Gastrocnemius medialis (tissue), 4 donors: ENCODE data around the gene CLSTN2.

Experiments used
- POLR2A ChIP-seq, 2 donors: fragments of 450-650 bp; IDR thresholded peaks; one replicate each; pipeline ENCODE4 v1.6.1; 2017; ENCODE audit warnings: antibody characterized with exemption in 2 of 2, mild to moderate bottlenecking in 2 of 2, moderate library complexity in 2 of 2
- TF ChIP-seq, protein P1 (sequence below), 5 experiments: fragments of 450-650 bp in 3 of 5; fragments of 200-600 bp in 2 of 5; sonication (generic) in 2 of 5; IDR thresholded peaks in 4 of 5; conservative IDR thresholded peaks in 1 of 5; 1 replicate in 4 of 5; 2 replicates in 1 of 5; pipeline ENCODE4 v1.5.1; 2016 to 2019; ENCODE audit warnings: antibody characterized with exemption in 5 of 5, mild to moderate bottlenecking in 3 of 5, moderate library complexity in 3 of 5

DNA sequence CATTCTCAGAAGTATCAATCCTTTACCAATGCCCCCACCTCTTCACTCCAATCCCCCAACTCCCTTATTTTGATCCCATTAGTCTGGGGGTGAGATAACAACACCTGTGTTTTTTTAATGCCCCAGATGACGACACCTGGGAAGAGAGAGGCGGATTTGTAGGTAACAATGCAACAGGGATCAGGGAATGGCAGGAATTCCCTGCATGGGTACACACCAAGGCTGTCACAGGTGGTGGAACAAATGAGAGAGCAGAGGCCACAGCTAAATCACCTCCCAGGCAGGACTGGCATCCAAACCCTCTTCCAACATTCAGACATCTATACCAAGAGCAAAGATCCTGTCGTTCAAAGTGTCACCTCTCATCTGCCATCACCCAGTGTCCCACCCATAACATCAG is 423.7 kb downstream of the CLSTN2 start:
- TF ChIP-seq, protein P1, sequence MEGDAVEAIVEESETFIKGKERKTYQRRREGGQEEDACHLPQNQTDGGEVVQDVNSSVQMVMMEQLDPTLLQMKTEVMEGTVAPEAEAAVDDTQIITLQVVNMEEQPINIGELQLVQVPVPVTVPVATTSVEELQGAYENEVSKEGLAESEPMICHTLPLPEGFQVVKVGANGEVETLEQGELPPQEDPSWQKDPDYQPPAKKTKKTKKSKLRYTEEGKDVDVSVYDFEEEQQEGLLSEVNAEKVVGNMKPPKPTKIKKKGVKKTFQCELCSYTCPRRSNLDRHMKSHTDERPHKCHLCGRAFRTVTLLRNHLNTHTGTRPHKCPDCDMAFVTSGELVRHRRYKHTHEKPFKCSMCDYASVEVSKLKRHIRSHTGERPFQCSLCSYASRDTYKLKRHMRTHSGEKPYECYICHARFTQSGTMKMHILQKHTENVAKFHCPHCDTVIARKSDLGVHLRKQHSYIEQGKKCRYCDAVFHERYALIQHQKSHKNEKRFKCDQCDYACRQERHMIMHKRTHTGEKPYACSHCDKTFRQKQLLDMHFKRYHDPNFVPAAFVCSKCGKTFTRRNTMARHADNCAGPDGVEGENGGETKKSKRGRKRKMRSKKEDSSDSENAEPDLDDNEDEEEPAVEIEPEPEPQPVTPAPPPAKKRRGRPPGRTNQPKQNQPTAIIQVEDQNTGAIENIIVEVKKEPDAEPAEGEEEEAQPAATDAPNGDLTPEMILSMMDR (IDR thresholded peaks at IDR 0.05 in 4 of 5, conservative IDR thresholded peaks at IDR 0.05 in 1 of 5): no peak
- no peak for TF ChIP-seq POLR2A (IDR thresholded peaks at IDR 0.05)
